B cell (primary cell): ENCODE data around the gene CD209. TPM values are rescaled to one million over a fixed set of nuclear protein-coding genes. Genes with fewer than 3 reads are reported as not detected.

Experiments used
- ATAC-seq: fragments of 200-7000 bp; cut with Tn5 transposase; one replicate; pipeline ENCODE4 v1.10.0; 2021; ENCODE audit warnings: low read depth, mild to moderate bottlenecking, moderate number of reproducible peaks, moderate library complexity
- CTCF ChIA-PET: fragments of 350-600 bp; sonication (Branson Sonifier 250); formaldehyde crosslinking; loops from one replicate; lab custom pipeline; 2021; ENCODE audit warnings: antibody characterized with exemption, inconsistent platforms; lab: Charles Lee
- POLR2A ChIA-PET: fragments of 350-600 bp; sonication (Branson Sonifier 250); formaldehyde crosslinking; loops from one replicate; lab custom pipeline; 2021; ENCODE audit warnings: antibody characterized with exemption; lab: Charles Lee
- DNase-seq: peaks from one replicate; pipeline ENCODE4 v3.0.0; 2013
- H2AFZ ChIP-seq: 2 replicates; pipeline ENCODE4 v1.6.1; 2012; ENCODE audit warnings: mild to moderate bottlenecking, low read depth, low read length; ENCODE audit not compliant: insufficient read depth, poor library complexity, severe bottlenecking
- H3K27ac ChIP-seq, 2 donors: 1 replicate in 1 of 2; 2 replicates in 1 of 2; pipeline ENCODE4 v1.5.1; 2012 to 2013; ENCODE audit warnings: low read length in 2 of 2, mild to moderate bottlenecking in 2 of 2, moderate library complexity in 1 of 2
- H3K27me3 ChIP-seq, 4 experiments: fragments of 200-600 bp in 1 of 4; sonication (generic) in 1 of 4; replicated peaks in 1 of 4; 1 replicate in 2 of 4; 2 replicates in 2 of 4; pipeline versions ENCODE4 v1.6.1 to v1.7.0; 2013 to 2016; ENCODE audit warnings: low read length in 3 of 4, mild to moderate bottlenecking in 2 of 4, mixed read lengths in 1 of 4, moderate library complexity in 1 of 4; ENCODE audit not compliant: insufficient read depth in 4 of 4, control insufficient read depth in 3 of 4; ENCODE audit errors: control extremely low read depth in 1 of 4
- H3K36me3 ChIP-seq, 2 experiments: replicated peaks in 1 of 2; 1 replicate in 1 of 2; 2 replicates in 1 of 2; pipeline versions ENCODE4 v1.6.1 to v1.7.1; 2013; ENCODE audit warnings: low read length in 1 of 2; ENCODE audit not compliant: insufficient read depth in 2 of 2, control insufficient read depth in 1 of 2; ENCODE audit errors: control extremely low read depth in 1 of 2, extremely low read depth in 1 of 2
- H3K4me1 ChIP-seq, 2 donors: fragments of 200-600 bp in 1 of 2; sonication (generic) in 1 of 2; 1 replicate in 1 of 2; 2 replicates in 1 of 2; pipeline versions ENCODE4 v1.5.1 to v1.6.1; 2013 to 2017; ENCODE audit warnings: low read length in 2 of 2; ENCODE audit not compliant: control insufficient read depth in 2 of 2, insufficient read depth in 2 of 2
- H3K4me2 ChIP-seq: replicated peaks from 2 replicates; pipeline ENCODE3; 2012; ENCODE audit warnings: mild to moderate bottlenecking, low read depth, low read length; ENCODE audit not compliant: poor library complexity, severe bottlenecking
- H3K4me3 ChIP-seq, 5 experiments: fragments of 200-600 bp in 1 of 5; sonication (generic) in 1 of 5; 1 replicate in 3 of 5; 2 replicates in 2 of 5; pipeline versions ENCODE4 v1.5.1 to v1.7.0; 2011 to 2016; ENCODE audit warnings: low read length in 4 of 5, mild to moderate bottlenecking in 4 of 5, low read depth in 2 of 5, control low read depth in 1 of 5, moderate library complexity in 1 of 5; ENCODE audit not compliant: insufficient read depth in 1 of 5; ENCODE audit errors: control extremely low read depth in 1 of 5, extremely low read depth in 1 of 5
- H3K79me2 ChIP-seq: fragments of 200-600 bp; sonication (generic); one replicate; pipeline ENCODE4 v1.6.0; 2016; ENCODE audit warnings: low read length; ENCODE audit not compliant: control insufficient read depth, insufficient read depth
- H3K9ac ChIP-seq: fragments of 200-600 bp; sonication (generic); 2 replicates; pipeline ENCODE4 v1.6.1; 2017; ENCODE audit warnings: mild to moderate bottlenecking, low read length, moderate library complexity
- H3K9me3 ChIP-seq, 3 donors: one replicate each; pipeline versions ENCODE4 v1.6.1 to v1.7.1; 2013; ENCODE audit warnings: low read length in 2 of 3; ENCODE audit not compliant: control insufficient read depth in 2 of 3, insufficient read depth in 1 of 3; ENCODE audit errors: control extremely low read depth in 1 of 3
- H4K20me1 ChIP-seq: 2 replicates; pipeline ENCODE4 v1.6.0; 2012; ENCODE audit warnings: mild to moderate bottlenecking, low read length; ENCODE audit not compliant: insufficient read depth, control insufficient read depth, poor library complexity, severe bottlenecking
- H3K27ac Mint-ChIP-seq: one replicate; pipeline ENCODE4 v1.8.0; 2021; ENCODE audit warnings: mixed read lengths
- H3K27me3 Mint-ChIP-seq: one replicate; pipeline ENCODE4 v1.8.0; 2021; ENCODE audit warnings: mixed read lengths
- H3K4me1 Mint-ChIP-seq: one replicate; pipeline ENCODE4 v1.8.0; 2021; ENCODE audit warnings: mixed read lengths
- H3K4me3 Mint-ChIP-seq: one replicate; pipeline ENCODE4 v1.8.0; 2021; ENCODE audit warnings: mixed read lengths
- H3K9me3 Mint-ChIP-seq: one replicate; pipeline ENCODE4 v1.8.0; 2022; ENCODE audit warnings: mixed read lengths; ENCODE audit not compliant: insufficient read depth
- CTCF ChIP-seq: fragments of 200-600 bp; IDR thresholded peaks from one replicate; pipeline ENCODE4 v1.8.0; 2022; ENCODE audit warnings: antibody characterized with exemption, mild to moderate bottlenecking
- EZH2 ChIP-seq: IDR thresholded peaks from 2 replicates; pipeline ENCODE4 v1.6.1; 2012; ENCODE audit warnings: borderline replicate concordance, low read depth, mild to moderate bottlenecking, moderate library complexity, low read length; ENCODE audit not compliant: insufficient read depth, poor library complexity, severe bottlenecking
- WGBS: methylation state at CpG from one replicate; pipeline ENCODE4 v1.1.5; 2013; ENCODE audit warnings: missing lambda C conversion rate; ENCODE audit not compliant: insufficient coverage; 5-methylcytosine and 5-hydroxymethylcytosine counted together
- intact Hi-C: fragments of 100-400 bp; cut with micrococcal nuclease; formaldehyde crosslinking; loops from one replicate; pipeline ENCODE4 v1.10.0; 2022
- polyA plus RNA-seq: library from polyadenylated mRNA; depleted of rRNA; stranded (reverse); fragments of >200 nt; gene quantifications from 2 replicates; pipeline ENCODE4 v1.2.3, GENCODE V29; 2012
- total RNA-seq, 2 donors: library from RNA; stranded (reverse); fragments of 120-200 nt in 1 of 2; gene quantifications; 1 replicate in 1 of 2; 2 replicates in 1 of 2; pipeline versions ENCODE4 v1.2.3 to v1.2.4, GENCODE V29; 2013 to 2022

Gene CD209
- total and polyA plus RNA-seq, 2 donors (not counting 1 experiment from before 2014, with no cell fraction given) = 0.10 TPM; not detected in 1

GRCh38 chr19:7742575-7742974 is 4.8 kb downstream of the CD209 start:
- Mint-ChIP-seq H3K9me3 (no peaks in the 10 kb centered on the region), H3K27me3 (peaks cover 8% of the 10 kb centered on the region), H3K27ac (no peak overlapping the region), H3K4me1 (peaks cover 52% of the 10 kb centered on the region), H3K4me3 (no peak overlapping the region)
- Histone ChIP-seq H2AFZ (no peak overlapping the region), H3K27me3 (no peaks in the 10 kb centered on the region), H4K20me1 (no peaks in the 10 kb centered on the region), H3K4me2 (no peak overlapping the region), H3K9ac (no peak overlapping the region), H3K9me3 (peaks cover 0 to 3% (median 0%) of the 10 kb centered on the region in 3 donors), H3K27ac (no peak overlapping the region), H3K4me3 (no peak overlapping the region), H3K79me2 (no peaks in the 10 kb centered on the region), H3K4me1 (peaks cover 24 to 25% of the 10 kb centered on the region in 2 donors), H3K36me3 (no peaks in the 10 kb centered on the region)
- intact Hi-C loops = loop anchor here (2.0 to 5.0 kb wide), 2 partner anchors 24 to 55 kb away; no protein-coding TSS in a partner anchor
- POLR2A ChIA-PET = interaction anchor here (0.8 kb wide), 1 partner anchor 397 kb away, joined by 3 read pairs; no protein-coding TSS in a partner anchor
- CTCF ChIA-PET = interaction anchor here (0.6 to 3.1 kb wide), 3 partner anchors 57 to 276 kb away, joined by 3 to 11 read pairs (median 3); no protein-coding TSS in a partner anchor
- ATAC-seq (no peak), DNase-seq (no peak)
- 0% methylated on average over 1 of the region's 2 CpGs for WGBS
- TF ChIP-seq CTCF = no peak
- no peak for TF ChIP-seq EZH2

DNA sequence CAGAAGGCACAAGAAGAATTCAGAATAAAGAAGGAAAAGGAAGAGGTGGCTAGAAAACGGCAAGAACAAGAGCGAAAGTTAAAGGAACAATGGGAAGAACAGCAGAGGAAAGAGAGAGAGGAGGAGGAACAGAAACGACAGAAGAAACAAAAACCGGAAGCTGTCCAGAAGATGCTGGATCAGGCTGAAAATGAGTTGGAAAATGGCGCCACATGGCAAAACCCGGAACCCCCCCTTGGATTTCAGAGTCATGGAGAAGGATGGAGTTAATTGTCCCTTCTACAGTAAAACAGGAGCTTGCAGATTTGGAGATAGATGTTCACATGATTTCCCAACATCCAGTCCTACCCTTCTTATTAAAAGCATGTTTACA is 6.7 kb downstream of the CD209 start:
- no peaks in the 10 kb centered on the region for H3K9me3 ChIP-seq
- Mint-ChIP-seq H3K4me1 (peaks cover 43% of the 10 kb centered on the region), H3K27ac (no peak overlapping the region), H3K4me3 (no peak overlapping the region), H3K9me3 (no peaks in the 10 kb centered on the region), H3K27me3 (peaks cover 8% of the 10 kb centered on the region)
- ChIA-PET CTCF (interaction anchor here (0.7 kb wide), 1 partner anchor 14 kb away, joined by 3 read pairs; no protein-coding TSS in a partner anchor), POLR2A (no interaction called here)
- TF ChIP-seq EZH2 = no peak
- TF ChIP-seq CTCF = no peak
- no peaks in the 10 kb centered on the region for H3K36me3 ChIP-seq
- peaks cover 20 to 21% of the 10 kb centered on the region in 2 donors for H3K4me1 ChIP-seq
- H2AFZ ChIP-seq = no peak overlapping the region
- DNase-seq = no peak
- no peaks in the 10 kb centered on the region for H4K20me1 ChIP-seq
- no peaks in the 10 kb centered on the region for H3K27me3 ChIP-seq
- H3K4me2 ChIP-seq = no peak overlapping the region
- no peak overlapping the region for H3K9ac ChIP-seq
- 72% methylated on average over 4 of the region's 6 CpGs for WGBS
- intact Hi-C loops = loop anchor here (5.0 kb wide), 1 partner anchor 57 kb away; no protein-coding TSS in a partner anchor
- no peaks in the 10 kb centered on the region for H3K79me2 ChIP-seq
- H3K4me3 ChIP-seq = no peak overlapping the region
- no peak overlapping the region for H3K27ac ChIP-seq
- ATAC-seq = no peak
